ENCODE data around the gene BTBD9. TPM values are rescaled to one million over a fixed set of nuclear protein-coding genes. Genes with fewer than 3 reads are reported as not detected.

BTBD9 gene
- total RNA-seq, 1 experiment from 2014 or later: 4.9 TPM

DNA sequence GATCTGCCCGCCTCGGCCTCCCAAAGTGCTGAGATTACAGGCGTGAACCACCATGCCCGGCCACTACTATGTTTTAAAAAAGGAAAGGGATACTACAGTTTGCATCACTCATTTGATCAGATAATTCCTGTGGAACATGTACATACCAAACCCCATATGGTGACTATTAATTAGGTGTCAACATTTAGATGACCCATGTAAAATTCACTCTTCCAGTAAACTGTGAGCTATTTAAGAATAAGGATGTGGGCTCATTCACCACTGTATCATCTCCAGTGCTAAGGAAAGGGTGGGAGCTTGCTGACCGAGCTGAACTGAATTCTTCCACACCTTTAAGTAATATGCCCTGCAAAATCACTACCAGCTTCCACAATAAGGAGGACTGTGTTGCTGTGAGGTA, 127.5 kb downstream of the BTBD9 start:
- DNase-seq (ENCODE audit: extremely low read depth, low read depth): no peak

DNA sequence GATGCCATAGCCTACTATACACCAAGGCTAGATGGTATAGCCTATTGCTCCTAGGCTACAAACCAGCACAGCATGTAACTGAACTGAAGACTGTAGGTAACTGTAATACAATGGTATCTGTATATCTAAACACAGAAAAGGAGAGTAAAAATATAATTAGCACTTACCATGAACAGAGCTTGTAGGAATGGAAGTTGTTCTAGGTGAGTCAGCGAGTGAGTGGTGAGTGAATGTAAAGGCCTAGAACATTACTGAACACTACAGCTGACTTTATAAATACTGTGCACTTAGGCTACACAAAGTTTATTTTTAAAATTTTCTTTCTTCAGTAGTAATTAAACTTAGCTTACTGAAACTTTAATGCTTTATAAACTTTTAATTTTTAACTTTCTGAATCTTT, 129.5 kb downstream of the BTBD9 start:
- DNase-seq (ENCODE audit: extremely low read depth, low read depth): no peak

DNA sequence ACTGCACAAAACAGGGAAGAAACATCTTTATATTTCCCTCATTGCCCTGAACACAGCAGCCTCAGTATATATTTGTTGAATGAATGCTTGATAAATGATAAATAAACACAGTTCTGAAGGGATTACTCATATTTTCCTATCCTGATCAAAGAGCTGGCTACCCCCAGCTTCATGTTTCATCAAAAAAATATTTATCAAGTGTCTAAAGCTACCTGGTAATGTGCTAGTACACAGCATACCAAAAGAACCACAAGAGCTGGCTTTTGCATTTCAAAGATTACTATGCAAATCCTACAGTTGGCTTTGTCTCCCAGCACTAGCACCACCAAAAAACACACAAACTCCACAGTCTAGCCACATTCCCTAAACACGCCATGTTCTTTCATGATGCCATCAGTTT, 130.0 kb downstream of the BTBD9 start:
- peak; percentile 4 for DNase-seq (ENCODE audit: extremely low read depth, low read depth)

DNA sequence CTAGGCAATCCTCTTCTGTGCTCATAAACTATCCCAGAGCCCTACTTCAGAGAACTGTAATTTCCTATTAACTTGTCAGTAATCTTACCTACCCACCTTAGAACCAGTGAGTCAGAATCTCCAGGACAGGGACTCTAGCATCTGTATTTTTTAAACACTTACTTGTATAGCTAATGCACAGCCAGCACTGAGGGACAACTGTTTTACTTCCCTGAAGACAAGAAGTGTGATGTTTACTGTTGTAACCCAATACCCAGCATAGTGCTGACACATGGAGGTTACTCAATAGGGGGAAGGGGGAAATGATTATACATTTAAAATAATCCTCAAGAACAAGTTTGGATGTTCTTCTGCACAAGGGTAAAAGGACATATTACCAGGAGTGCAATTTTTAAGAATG, 130.8 kb downstream of the BTBD9 start:
- DNase-seq (ENCODE audit: extremely low read depth, low read depth): peak; percentile 7

DNA sequence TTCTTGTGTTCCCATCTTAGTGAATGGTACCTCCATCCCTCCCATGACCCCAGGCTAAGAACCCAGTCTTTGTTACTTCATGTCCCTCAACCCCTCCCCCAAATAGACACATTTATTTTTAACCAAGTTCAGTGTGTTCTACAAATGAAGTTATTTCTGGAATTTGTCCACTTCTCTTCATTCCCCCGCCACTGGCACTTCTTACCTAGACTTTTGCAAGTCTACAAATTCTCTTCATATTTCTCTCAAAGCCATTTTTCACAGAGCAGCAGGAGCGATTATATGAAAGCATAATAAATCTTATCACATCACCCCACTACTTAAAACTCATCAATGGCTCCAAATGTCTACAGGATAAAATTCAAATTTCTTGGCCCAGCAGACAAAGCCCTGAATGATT, 131.4 kb downstream of the BTBD9 start:
- no peak for DNase-seq (ENCODE audit: extremely low read depth, low read depth)

DNA sequence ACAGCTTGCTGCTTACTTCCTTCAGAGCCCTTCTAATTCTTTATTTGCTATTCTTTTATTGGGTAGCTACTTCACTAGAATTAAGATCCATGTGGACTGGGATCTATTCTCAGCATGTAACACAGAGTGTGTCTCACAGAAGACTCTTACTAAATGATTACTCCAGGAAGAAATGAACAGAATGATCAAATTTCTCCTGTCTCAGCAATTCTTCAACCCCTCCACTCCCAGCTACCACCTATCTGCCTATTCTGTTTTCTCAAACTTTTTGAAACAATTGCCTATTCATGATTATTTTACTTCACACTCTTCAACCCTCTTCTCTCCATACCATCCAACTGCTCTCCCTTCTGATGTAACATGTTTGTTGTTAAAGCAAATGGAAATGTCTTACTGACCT, 132.6 kb downstream of the BTBD9 start:
- no peak for DNase-seq (ENCODE audit: extremely low read depth, low read depth)

DNA sequence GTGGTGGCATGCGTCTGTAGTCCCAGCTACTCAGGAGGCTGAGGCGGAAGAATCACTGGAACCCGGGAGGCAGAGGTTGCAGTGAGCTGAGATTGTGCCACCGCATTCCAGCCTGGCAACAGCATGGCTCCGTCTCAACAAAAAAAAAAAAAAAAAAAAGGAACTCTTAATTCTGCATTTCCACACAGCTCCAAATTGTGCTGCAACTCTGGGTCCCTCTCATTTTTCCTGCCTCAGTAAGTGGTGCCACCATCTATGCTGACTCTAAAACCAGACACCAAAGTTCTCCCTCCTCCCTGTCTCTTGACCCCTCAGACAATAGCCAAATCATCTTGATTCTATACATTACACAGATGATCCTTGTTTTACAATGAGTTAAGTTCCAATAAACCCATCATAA, 133.9 kb downstream of the BTBD9 start:
- DNase-seq (ENCODE audit: extremely low read depth, low read depth): no peak

DNA sequence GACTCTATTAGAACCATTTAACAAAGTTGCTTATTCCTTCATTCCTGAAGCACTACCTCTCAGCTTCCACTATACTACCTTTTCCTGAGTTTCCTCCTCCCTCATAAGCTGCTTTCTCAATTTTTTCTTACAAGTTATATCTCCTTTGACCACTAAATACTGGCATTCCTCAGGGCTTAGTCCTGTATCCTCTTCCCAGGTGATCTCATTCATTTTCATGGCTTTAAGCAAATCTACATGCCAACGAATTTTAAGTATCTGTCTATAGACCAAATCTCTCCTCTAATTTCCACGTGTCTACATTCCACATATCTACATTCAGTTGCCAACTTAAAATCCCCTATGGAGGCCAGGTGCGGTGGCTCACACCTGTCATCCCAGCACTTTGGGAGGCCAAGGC, 134.7 kb downstream of the BTBD9 start:
- no peak for DNase-seq (ENCODE audit: extremely low read depth, low read depth)

DNA sequence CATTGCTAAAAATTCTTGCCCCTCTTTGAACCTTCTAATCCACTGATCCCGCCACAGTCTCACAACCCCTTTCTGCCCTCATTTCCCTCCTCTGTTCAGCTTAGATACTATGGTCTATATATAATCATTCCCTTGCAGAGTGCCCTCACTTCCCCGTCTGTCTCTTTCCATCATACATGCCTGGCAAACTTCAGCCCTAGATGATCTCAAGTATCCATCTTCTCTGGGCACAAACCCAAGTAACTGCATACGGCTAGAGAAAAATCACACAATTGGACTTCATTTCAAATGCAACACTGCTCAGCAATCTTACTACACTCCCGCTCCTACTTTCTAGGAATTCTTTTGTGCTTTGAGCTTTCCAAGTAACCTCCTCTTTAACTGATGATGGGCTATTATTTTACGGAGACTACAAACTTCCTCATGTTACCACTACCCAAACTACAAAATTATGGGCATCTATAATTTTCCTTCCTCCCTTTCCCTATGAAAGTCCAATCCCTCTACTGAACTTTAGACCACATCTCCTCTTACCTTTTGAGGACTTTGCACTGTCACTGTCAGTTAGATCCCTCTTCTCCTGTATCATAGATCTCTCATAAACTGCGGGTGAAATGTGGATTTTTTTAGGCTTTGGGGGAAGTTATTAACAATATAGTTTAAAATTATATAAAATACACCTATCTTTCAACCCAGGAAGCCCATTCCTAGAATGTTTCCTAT, 135.6 kb downstream of the BTBD9 start:
- DNase-seq (ENCODE audit: extremely low read depth, low read depth): no peak

DNA sequence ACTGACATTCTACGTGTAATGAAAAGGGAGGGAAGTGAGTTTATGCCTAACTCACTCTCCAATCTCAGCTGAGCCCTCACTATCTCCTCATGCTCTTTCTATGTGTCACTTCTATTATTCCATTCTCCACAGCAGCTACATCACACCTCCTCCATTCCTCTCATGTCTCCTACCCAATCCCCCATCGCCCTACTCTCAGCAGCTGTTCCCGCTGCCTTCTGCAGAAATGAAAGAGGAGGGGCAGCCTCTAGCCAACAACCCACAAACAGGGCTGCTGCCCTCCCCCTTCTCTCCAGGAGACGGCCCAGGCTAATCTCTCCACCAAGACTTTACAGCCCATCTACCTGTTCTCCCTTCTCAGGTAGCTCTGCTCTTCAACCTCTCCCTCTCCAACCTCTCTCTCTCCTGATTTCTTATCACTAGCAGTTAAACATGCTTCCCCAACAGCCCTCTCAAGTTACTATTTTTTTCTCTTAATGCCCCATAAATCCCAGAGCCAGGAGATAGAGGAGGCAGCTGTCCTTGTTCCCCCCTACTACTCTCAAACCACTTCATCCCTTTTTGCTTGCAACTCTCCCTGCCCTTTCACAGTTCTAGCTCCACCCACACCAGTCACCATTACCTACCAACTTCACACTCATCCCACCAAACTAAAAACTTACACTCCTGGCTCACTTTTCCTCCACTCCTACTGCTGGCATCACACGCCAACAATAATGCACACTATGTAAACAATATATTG, 136.5 kb downstream of the BTBD9 start:
- DNase-seq (ENCODE audit: extremely low read depth, low read depth): no peak

DNA sequence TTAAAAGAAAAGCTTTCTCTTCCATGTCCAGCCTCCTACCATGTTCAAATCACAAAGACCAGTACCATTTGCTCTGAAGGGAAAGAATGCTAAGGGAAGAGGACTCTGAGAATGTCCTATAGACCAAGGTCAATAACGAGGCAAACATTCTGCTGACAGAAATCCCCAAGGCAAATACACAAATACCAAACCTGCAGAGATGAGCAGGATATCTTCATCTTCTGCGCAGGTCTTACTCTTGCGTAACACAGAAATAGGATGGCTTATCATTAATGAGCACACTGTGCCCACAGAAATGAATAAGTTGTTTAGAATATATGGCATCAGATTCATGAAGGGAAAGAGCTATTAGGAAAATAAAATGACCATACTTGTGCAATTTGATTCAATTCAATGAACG, 137.3 kb downstream of the BTBD9 start:
- no peak for DNase-seq (ENCODE audit: extremely low read depth, low read depth)

DNA sequence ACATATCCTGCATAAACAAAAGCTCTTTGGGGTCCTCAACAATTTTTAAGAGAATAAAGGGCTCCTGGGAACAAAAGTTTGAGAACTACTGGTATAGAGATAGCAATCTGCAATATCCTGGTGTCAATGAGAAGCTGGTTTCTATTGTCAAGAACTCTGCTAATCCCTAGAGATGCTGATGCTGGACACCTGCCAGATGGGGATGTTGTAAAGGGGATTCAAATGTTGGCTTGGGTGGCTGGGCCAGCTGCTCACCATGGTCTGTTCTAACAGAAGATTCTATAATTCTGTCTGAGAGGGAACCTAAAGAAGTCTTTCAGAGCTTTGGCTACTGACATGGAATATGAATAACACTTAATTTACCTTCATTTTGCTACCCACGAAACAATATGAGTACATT, 137.8 kb downstream of the BTBD9 start:
- no peak for DNase-seq (ENCODE audit: extremely low read depth, low read depth)

DNA sequence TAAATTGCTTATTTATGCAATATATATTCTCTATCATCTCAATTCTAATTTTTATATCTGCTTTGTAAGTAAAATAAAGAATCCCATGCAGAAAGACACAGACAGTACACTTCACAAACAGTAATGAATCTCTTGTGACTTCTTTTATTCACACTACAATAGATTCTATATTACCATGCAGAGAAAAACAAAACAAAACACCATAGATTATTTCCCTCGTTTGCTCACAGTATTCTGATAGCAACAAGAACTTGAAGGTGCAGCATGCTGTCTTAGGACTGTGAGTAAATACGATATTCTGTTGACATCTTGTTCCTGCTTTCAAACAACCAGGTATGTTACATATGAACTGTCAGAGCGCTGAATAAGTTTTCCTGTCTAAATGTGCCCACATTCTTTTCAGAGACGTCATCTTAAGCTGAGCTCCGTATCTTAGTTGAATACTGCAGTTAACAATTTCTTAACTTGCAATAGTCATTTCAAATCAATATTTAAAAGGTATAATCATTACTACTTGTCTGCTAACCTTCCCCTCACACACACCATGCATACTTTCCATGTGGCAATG, 140.1 kb downstream of the BTBD9 start:
- no peak for DNase-seq (ENCODE audit: extremely low read depth, low read depth)

DNA sequence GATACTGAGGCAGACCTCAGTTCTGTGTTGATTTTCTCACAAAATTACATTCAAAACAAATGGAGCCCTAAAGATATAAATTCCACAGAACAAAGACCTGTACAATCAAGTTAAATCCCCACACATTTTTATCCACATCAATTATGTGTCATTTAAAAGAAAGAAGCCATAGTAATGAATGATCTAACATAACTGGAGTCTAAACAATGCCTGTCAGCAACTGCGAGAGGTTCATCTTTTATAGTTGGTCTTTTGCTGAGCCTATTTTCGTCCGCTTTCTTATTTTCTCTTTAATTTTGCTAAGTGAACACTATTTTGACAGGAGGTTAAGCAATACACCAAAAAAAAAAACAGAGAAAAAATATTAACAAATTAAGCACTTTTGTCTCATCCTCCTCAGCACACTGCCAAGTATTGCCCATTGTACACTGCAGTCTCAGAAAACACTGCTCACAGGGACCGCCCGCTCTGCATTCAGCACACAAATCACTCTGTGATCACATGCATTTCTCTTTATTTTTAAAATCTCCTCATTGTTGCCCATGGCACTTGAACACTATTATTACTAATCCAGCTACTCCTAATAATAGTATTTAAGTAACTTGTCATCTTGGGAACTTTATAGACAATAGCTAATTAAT, 140.8 kb downstream of the BTBD9 start:
- no peak for DNase-seq (ENCODE audit: extremely low read depth, low read depth)

DNA sequence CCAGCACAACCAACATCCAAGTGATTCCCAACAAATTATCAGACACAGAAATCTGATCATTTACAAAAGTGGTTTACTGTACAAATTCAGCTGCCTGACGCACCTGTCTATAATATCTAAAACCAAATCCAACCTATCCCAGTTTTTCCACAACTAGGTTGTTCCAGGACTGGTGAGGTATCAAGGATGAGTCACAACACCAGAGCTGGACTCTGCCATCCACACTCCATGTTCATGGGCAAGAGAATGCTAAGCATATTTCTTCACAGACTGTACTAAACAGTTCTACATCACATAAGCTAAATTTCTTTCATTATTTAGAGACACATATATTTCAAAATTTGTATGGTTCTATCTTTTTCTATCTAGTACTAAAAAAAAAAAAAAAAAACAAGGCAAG, 141.6 kb downstream of the BTBD9 start:
- no peak for DNase-seq (ENCODE audit: extremely low read depth, low read depth)

DNA sequence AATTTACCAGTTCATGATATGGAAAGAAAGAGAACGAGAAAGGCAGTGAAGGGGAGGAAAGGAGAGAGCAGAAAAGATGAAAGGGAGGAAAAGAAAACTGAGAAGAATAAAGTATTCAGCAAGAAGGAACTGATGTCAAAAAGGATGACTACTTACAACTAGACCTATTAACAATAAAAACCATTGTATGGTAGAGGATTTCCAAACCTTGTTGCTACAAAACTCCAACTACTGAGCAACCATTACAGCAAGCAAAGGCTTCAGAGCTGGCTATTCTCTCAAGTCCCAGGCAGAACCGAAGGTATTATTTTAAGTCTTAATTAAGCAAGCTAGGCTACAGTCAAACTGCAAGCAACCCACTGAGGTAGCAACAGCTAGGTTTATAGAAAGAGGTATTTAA, 142.2 kb downstream of the BTBD9 start:
- DNase-seq (ENCODE audit: extremely low read depth, low read depth): no peak

DNA sequence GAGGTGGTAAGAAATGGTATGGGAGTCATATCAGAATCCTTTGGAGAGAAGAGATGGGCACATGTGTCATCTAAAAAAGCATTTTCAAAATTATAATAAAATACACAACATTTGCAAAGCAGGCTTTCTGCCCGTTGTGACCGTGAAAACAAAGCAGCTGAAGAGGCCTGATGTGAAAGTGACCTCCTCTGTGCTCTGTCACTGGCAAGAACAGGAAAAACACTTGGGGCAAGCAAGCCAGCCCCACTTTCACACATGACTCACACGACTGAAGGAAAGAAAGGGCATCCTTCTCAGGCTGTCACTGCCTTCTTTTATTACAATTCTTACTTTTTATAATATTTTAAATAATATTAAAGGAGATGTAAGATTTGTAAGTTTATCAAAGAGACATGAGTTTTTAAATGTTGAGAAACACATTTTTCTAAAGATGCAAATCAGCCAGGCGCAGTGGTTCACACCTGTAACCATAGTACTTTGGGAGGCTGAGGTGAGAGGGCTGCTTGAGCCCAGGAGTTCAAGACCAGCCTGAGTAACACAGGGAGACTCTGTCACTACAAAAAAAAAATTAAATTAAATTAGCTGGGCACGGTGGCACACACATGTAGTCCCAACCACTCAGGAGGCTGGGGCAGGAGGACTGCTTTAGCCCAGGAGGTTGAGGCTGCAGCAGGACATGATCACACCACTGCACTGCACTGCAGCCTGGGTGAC, 143.7 kb downstream of the BTBD9 start:
- DNase-seq (ENCODE audit: extremely low read depth, low read depth): no peak

DNA sequence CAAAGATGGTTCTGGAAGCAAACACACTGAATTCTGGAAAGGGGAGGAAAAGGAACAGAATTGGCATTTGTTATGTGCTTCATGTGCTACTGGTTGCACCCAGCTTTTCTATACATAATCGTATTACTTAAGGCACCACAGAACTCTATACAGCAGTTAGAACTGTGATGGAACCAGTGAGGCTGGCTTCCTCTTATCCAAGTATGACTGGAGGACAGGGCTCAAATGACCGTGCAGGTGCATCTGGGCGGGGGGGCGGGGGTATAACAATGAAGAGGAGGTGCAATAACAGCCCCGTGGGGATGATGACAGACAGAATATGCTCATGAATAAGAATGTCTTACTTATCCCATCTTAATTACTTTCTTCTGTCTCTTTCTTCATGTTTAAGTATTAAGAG, 144.2 kb downstream of the BTBD9 start:
- no peak for DNase-seq (ENCODE audit: extremely low read depth, low read depth)

DNA sequence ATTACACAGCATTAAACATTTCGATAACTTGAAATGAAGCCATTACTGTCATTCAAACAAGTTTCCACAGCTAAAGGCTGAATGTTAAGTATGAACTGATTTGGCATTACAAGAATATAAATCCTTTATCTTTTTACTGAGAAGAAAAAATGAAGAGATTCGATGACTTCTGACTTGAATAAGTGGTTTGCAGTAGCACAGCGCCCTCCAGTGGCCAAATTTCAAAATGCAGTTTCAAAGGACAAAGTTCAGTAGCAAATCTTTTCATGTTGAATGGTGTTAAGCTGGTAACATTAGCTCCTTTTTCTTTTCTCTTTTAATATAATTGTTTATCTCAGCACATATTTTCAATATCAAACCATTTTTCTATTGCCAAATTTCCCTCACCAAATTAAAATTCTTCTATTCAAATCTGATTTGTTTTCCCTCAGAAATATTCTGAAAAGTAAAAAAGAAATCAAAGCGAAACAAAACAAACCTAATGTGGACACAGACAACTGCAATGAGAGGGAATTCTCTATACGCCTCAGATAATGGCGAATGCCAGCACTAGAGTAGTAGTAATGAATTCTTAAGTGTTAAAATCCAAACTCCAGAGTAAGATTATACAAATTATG, 145.7 kb downstream of the BTBD9 start:
- peak; percentile 65 for DNase-seq (ENCODE audit: extremely low read depth, low read depth)

DNA sequence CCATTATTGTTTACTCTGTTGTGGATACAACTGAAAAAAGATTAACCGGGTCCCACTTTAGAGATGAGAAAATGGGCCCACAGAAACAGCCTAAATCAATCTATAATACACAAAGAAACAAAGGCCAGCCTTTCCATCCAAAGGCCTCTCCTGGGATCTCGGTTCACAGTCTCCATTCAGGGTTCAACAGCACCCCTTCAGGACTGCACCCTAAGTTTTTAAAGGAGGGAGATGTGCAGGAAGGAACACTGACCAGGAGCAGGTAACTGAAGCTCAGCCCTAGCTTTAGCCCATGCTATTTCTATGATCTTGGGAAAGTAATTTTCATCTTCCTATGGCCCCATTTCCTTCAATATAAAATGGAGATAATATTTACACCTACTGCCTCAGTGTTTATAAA, 147.7 kb downstream of the BTBD9 start:
- DNase-seq (ENCODE audit: extremely low read depth, low read depth): no peak

DNA sequence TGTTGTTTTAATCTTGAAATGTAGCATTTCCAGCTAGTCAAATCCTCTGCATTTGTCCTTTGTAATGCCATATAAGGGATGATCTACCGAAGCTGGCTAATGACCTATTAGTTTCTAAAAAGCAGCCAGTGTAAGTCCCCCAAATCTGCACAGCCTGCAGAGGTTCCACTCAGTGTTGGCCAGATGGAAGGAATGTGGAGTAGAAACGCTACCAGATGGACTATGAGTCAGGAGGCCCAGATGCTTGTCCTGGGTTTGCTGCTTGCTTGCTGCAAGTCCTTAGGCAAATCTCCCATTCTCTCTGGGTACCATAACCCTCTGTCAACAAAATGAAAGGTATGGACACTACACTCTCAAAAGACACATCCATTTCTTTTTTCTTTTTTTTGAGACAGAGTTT, 149.8 kb downstream of the BTBD9 start:
- no peak for DNase-seq (ENCODE audit: extremely low read depth, low read depth)
